Common myeloid progenitor, CD34-positive (primary cell): Measurements from ENCODE around the gene RNLS.

Experiments
- CTCF ChIA-PET: fragments of 350-600 bp; sonication (Branson Sonifier 250); formaldehyde crosslinking; loops from one replicate; lab custom pipeline; 2021; ENCODE audit warnings: antibody characterized with exemption; lab: Charles Lee
- POLR2A ChIA-PET: fragments of 350-600 bp; sonication (Branson Sonifier 250); formaldehyde crosslinking; loops from one replicate; lab custom pipeline; 2021; ENCODE audit warnings: antibody characterized with exemption; lab: Charles Lee
- DNase-seq, 3 donors: peaks; one replicate each; pipeline versions ENCODE4 v3.0.0 to v3.0.0-alpha.2; 2013
- H3K27ac ChIP-seq, 2 experiments: 1 replicate in 1 of 2; 2 replicates in 1 of 2; pipeline ENCODE4 v1.7.0; 2013; ENCODE audit warnings: inconsistent platforms in 2 of 2, low read length in 2 of 2, mild to moderate bottlenecking in 2 of 2, low read depth in 1 of 2, moderate library complexity in 1 of 2; ENCODE audit not compliant: severe bottlenecking in 2 of 2, insufficient read depth in 1 of 2, poor library complexity in 1 of 2
- H3K27me3 ChIP-seq, 5 experiments: replicated peaks in 2 of 5; 1 replicate in 3 of 5; 2 replicates in 2 of 5; pipeline versions ENCODE4 v1.6.1 to v1.7.0; 2013; ENCODE audit warnings: low read length in 4 of 5, mild to moderate bottlenecking in 2 of 5, moderate library complexity in 2 of 5, inconsistent platforms in 1 of 5; ENCODE audit not compliant: insufficient read depth in 5 of 5, control insufficient read depth in 4 of 5
- H3K36me3 ChIP-seq, 4 experiments: 1 replicate in 2 of 4; 2 replicates in 2 of 4; pipeline versions ENCODE4 v1.6.1 to v1.7.0; 2013; ENCODE audit warnings: low read length in 3 of 4, control low read depth in 1 of 4, mild to moderate bottlenecking in 1 of 4; ENCODE audit not compliant: control insufficient read depth in 4 of 4, insufficient read depth in 4 of 4
- H3K4me1 ChIP-seq, 4 experiments: 1 replicate in 3 of 4; 2 replicates in 1 of 4; pipeline versions ENCODE4 v1.6.1 to v1.7.1; 2013; ENCODE audit warnings: low read length in 3 of 4, mild to moderate bottlenecking in 3 of 4, control low read depth in 1 of 4, inconsistent platforms in 1 of 4, moderate library complexity in 1 of 4; ENCODE audit not compliant: control insufficient read depth in 4 of 4, insufficient read depth in 4 of 4; ENCODE audit errors: control extremely low read depth in 1 of 4
- H3K4me3 ChIP-seq, 7 experiments: 1 replicate in 4 of 7; 2 replicates in 3 of 7; pipeline versions ENCODE4 v1.5.1 to v1.7.0; 2013; ENCODE audit warnings: mild to moderate bottlenecking in 7 of 7, low read length in 6 of 7, moderate library complexity in 6 of 7, inconsistent platforms in 2 of 7, low read depth in 2 of 7, control low read depth in 1 of 7; ENCODE audit not compliant: insufficient read depth in 4 of 7, control insufficient read depth in 1 of 7; ENCODE audit errors: extremely low read depth in 1 of 7
- H3K9me3 ChIP-seq, 5 experiments: 1 replicate in 4 of 5; 2 replicates in 1 of 5; pipeline versions ENCODE4 v1.6.1 to v1.7.1; 2013; ENCODE audit warnings: low read length in 4 of 5, mild to moderate bottlenecking in 2 of 5, inconsistent platforms in 1 of 5, low read depth in 1 of 5, moderate library complexity in 1 of 5; ENCODE audit not compliant: control insufficient read depth in 4 of 5, insufficient read depth in 2 of 5; ENCODE audit errors: control extremely low read depth in 1 of 5
- WGBS: methylation state at CpG from one replicate; pipeline ENCODE4 v1.1.5; 2013; ENCODE audit not compliant: insufficient coverage; 5-methylcytosine and 5-hydroxymethylcytosine counted together

RNLS gene

GRCh38 chr10:88527245-88527644 lies 55.9 kb downstream of the RNLS start:
- Histone ChIP-seq H3K27me3 (no peaks in the 10 kb centered on the region), H3K4me1 (peaks cover 0 to 4% (median under 1%) of the 10 kb centered on the region in 4 experiments), H3K36me3 (no peaks in the 10 kb centered on the region), H3K9me3 (no peaks in the 10 kb centered on the region), H3K27ac (no peak overlapping the region), H3K4me3 (no peak overlapping the region)
- ChIA-PET CTCF (no interaction called here), POLR2A (no interaction called here)
- no peak for DNase-seq
- WGBS: 80% methylated on average over 1 of the region's 1 CpG

DNA sequence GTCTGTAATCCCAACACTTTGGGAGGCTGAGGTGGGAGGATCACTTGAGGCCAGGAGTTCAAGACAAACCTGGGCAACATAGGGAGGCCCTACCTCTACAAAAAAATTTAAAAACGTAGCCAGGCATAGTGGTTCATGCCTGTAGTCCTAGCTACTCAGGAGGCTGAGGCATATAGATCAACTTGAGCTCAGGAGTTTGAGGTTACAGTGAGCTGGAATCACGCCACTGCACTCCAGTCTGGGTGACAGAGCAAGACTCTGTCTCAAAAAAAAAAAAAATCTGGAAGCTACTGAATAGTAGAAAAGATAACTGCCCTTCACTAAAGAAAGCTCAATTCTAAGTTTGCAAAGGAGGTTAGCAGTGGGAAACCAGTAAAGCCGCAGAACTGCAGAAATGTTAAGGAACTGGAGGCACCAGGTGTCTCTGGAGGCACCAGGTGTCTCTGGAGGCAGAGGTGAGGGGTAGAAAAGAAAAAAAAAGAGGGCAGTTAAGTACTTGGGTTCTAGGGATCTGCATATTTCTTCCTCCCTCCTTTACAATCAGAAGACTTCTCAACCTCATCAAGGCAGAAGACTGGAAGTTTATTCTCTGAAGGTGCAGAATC lies 56.5 kb downstream of the RNLS start:
- no peak overlapping the region for H3K27ac ChIP-seq
- H3K27me3 ChIP-seq: no peaks in the 10 kb centered on the region
- WGBS: 85% methylated on average over 2 of the region's 3 CpGs
- ChIA-PET CTCF (no interaction called here), POLR2A (interaction anchor here (0.7 kb wide), 1 partner anchor 783 kb away, joined by 4 read pairs; no protein-coding TSS in a partner anchor)
- H3K9me3 ChIP-seq: no peaks in the 10 kb centered on the region
- H3K4me1 ChIP-seq: peaks cover 0 to 4% (median under 1%) of the 10 kb centered on the region in 4 experiments
- DNase-seq: no peak
- no peaks in the 10 kb centered on the region for H3K36me3 ChIP-seq
- H3K4me3 ChIP-seq: no peak overlapping the region

DNA sequence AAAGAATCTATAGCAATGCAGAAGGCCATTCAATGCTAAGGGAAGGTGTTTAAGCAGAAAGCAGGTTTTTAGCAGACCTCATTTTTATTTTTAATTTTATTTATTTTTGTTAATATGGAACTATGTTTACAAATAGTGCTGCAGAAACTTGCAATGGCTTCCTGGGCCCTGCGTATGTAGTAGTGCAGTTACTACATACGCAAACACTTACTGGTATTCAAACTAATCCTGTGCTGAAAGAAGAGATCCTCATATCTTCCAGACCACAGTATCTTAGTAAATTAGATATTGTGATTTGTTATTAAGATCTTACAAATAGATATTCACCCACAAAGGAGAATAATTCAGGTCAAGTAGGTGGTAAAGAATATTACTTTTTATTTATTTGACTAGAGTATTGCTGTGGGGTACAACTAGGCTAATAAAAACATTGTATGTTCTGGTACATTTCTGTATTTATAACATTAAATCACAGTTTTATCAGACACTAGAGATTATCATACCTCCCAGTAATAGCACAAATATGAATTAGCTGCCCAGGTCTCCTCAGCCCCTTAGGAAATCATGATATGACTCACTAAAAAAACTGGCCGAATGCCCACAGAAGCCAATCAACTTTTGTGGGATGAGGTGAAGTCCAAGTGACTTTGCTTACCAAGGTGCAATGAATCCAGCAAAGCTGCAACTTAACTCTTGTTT lies 57.6 kb downstream of the RNLS start:
- DNase-seq: no peak
- H3K27ac ChIP-seq: no peak overlapping the region
- H3K36me3 ChIP-seq: no peaks in the 10 kb centered on the region
- 83% methylated on average over 1 of the region's 3 CpGs for WGBS
- POLR2A ChIA-PET: no interaction called here
- CTCF ChIA-PET: no interaction called here
- H3K9me3 ChIP-seq: no peaks in the 10 kb centered on the region
- no peaks in the 10 kb centered on the region for H3K27me3 ChIP-seq
- H3K4me3 ChIP-seq: no peak overlapping the region
- peaks cover 0 to 4% (median under 1%) of the 10 kb centered on the region in 4 experiments for H3K4me1 ChIP-seq

- DNase-seq: no peak
- no peaks in the 10 kb centered on the region for H3K27me3 ChIP-seq
- no peaks in the 10 kb centered on the region for H3K4me1 ChIP-seq
- no peaks in the 10 kb centered on the region for H3K36me3 ChIP-seq
- ChIA-PET CTCF (interaction anchor here (1.2 kb wide), 1 partner anchor 671 kb away, joined by 3 read pairs; no protein-coding TSS in a partner anchor), POLR2A (no interaction called here)
- no peak overlapping the region for H3K4me3 ChIP-seq
- WGBS: 93% methylated on average over 3 of the region's 6 CpGs
- H3K27ac ChIP-seq: no peak overlapping the region
- no peaks in the 10 kb centered on the region for H3K9me3 ChIP-seq
Measured at GRCh38 chr10:88523739-88524400, 59.2 kb downstream of the RNLS start.

GRCh38 chr10:88522715-88523114 lies 60.4 kb downstream of the RNLS start:
- POLR2A ChIA-PET: no interaction called here
- CTCF ChIA-PET: no interaction called here

DNA sequence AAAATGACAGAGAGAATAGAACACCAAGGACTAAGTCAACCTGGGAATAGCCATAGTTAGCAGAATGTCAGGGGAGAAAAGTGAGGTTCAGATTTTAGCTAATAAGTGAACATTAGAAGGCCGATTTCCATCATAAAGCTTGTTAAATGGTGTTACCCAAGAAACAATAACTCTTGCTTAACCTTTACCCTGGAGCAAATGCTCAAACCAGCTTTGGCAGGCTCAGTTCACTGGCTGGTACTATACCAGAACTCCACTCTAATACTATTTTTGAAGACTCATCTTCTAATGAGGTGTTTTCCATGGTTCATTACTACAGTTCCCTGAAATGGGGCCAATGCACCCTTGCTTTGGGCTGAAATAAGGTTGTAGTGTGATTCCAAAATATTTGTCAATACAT lies 61.3 kb downstream of the RNLS start:
- H3K36me3 ChIP-seq: no peaks in the 10 kb centered on the region
- WGBS: no CpG with 5 or more reads among the region's 1 CpG
- H3K4me3 ChIP-seq: no peak overlapping the region
- no peak overlapping the region for H3K27ac ChIP-seq
- CTCF ChIA-PET: interaction anchor here (1.3 kb wide), 1 partner anchor 43 kb away, joined by 3 read pairs; no protein-coding TSS in a partner anchor
- no peak for DNase-seq
- no peaks in the 10 kb centered on the region for H3K9me3 ChIP-seq
- no peaks in the 10 kb centered on the region for H3K4me1 ChIP-seq
- POLR2A ChIA-PET: no interaction called here
- no peaks in the 10 kb centered on the region for H3K27me3 ChIP-seq

More at GRCh38 chr10:88522715-88523114, 60.4 kb downstream of the RNLS start:
- Histone ChIP-seq H3K27ac (no peak overlapping the region), H3K27me3 (no peaks in the 10 kb centered on the region), H3K36me3 (no peaks in the 10 kb centered on the region), H3K4me3 (no peak overlapping the region), H3K9me3 (no peaks in the 10 kb centered on the region), H3K4me1 (no peaks in the 10 kb centered on the region)
- WGBS: 83% methylated on average over 1 of the region's 1 CpG
- no peak for DNase-seq

GRCh38 chr10:88515235-88515634 lies 67.9 kb downstream of the RNLS start:
- CTCF ChIA-PET: no interaction called here

More at GRCh38 chr10:88515235-88515634, 67.9 kb downstream of the RNLS start:
- Histone ChIP-seq H3K4me1 (no peaks in the 10 kb centered on the region), H3K36me3 (no peaks in the 10 kb centered on the region), H3K27ac (no peak overlapping the region), H3K27me3 (no peaks in the 10 kb centered on the region), H3K9me3 (peaks cover 0 to 4% (median 0%) of the 10 kb centered on the region in 5 experiments), H3K4me3 (no peak overlapping the region)
- POLR2A ChIA-PET: no interaction called here
- WGBS: 88% methylated on average over 1 of the region's 1 CpG
- DNase-seq: no peak
